HFFc6 (cell line): ENCODE data around the gene PLCB2. TPM values are rescaled to one million over a fixed set of nuclear protein-coding genes. Genes with fewer than 3 reads are reported as not detected.
A peak's percentile ranks its signal among the peaks of the same experiment; 100 is the strongest.

Experiments used
- DNase-seq: peaks from one replicate; pipeline ENCODE4 v3.0.0-alpha.2; 2018
- H3K27ac Mint-ChIP-seq: 2 replicates; pipeline ENCODE4 v1.8.0; 2020; ENCODE audit warnings: mild to moderate bottlenecking, mixed read lengths
- H3K27me3 Mint-ChIP-seq: 2 replicates; pipeline ENCODE4 v1.8.0; 2021; ENCODE audit warnings: mild to moderate bottlenecking, moderate library complexity, mixed read lengths; ENCODE audit not compliant: insufficient read depth
- H3K36me3 Mint-ChIP-seq: 2 replicates; pipeline ENCODE4 v1.8.0; 2021; ENCODE audit warnings: low read depth, mixed read lengths
- H3K4me1 Mint-ChIP-seq: 2 replicates; pipeline ENCODE4 v1.8.0; 2020; ENCODE audit warnings: low read depth, mixed read lengths
- H3K4me3 Mint-ChIP-seq: 2 replicates; pipeline ENCODE4 v1.8.0; 2020; ENCODE audit warnings: mild to moderate bottlenecking, moderate library complexity, mixed read lengths
- H3K9me3 Mint-ChIP-seq: 2 replicates; pipeline ENCODE4 v1.8.0; 2020; ENCODE audit warnings: mild to moderate bottlenecking, mixed read lengths
- CTCF ChIP-seq: fragments of 200-600 bp; sonication (generic); IDR thresholded peaks from 2 replicates; pipeline ENCODE4 v1.5.0; 2021; ENCODE audit warnings: antibody characterized with exemption, mild to moderate bottlenecking
- total RNA-seq, 6 experiments: library from RNA; stranded (reverse); fragmentation: NEBNext Ultra II Directional; extraction: Animal tissue kit (Norgen Biotek cat#: 25700); gene quantifications; 2 replicates in 1 of 6; 3 replicates in 5 of 6; pipeline ENCODE4 v1.2.3, GENCODE V29; 2021

Gene PLCB2
- total RNA-seq, 6 experiments from 2014 or later = 0.12 to 1.0 (median 0.48) TPM

- H3K27ac Mint-ChIP-seq = no peak overlapping the region
- no peaks in the 10 kb centered on the region for H3K36me3 Mint-ChIP-seq
- H3K4me3 Mint-ChIP-seq = no peak overlapping the region
- no peak for DNase-seq
- peaks cover 35% of the 10 kb centered on the region for H3K4me1 Mint-ChIP-seq
- H3K27me3 Mint-ChIP-seq = peaks cover 19% of the 10 kb centered on the region
- TF ChIP-seq CTCF = no peak
- no peaks in the 10 kb centered on the region for H3K9me3 Mint-ChIP-seq
Observed at GRCh38 chr15:40258544-40258943, 49.2 kb downstream of the PLCB2 start.

- peak; percentile 29 for DNase-seq
- peaks cover 24% of the 10 kb centered on the region for H3K27me3 Mint-ChIP-seq
- no peak for TF ChIP-seq CTCF
- no peaks in the 10 kb centered on the region for H3K9me3 Mint-ChIP-seq
- H3K4me1 Mint-ChIP-seq = peaks cover 28% of the 10 kb centered on the region
- no peak overlapping the region for H3K4me3 Mint-ChIP-seq
- no peak overlapping the region for H3K27ac Mint-ChIP-seq
- no peaks in the 10 kb centered on the region for H3K36me3 Mint-ChIP-seq
Observed at GRCh38 chr15:40257656-40258450, 49.9 kb downstream of the PLCB2 start.

GRCh38 chr15:40256638-40257235 is 51.0 kb downstream of the PLCB2 start:
- TF ChIP-seq CTCF = no peak
- Mint-ChIP-seq H3K27ac (no peak overlapping the region), H3K27me3 (peaks cover 25% of the 10 kb centered on the region), H3K36me3 (no peaks in the 10 kb centered on the region), H3K4me3 (no peak overlapping the region), H3K9me3 (no peaks in the 10 kb centered on the region), H3K4me1 (peaks cover 23% of the 10 kb centered on the region)
- DNase-seq = no peak

GRCh38 chr15:40255033-40255432 is 52.7 kb downstream of the PLCB2 start:
- H3K4me1 Mint-ChIP-seq = peaks cover 26% of the 10 kb centered on the region

GRCh38 chr15:40254452-40254851 is 53.3 kb downstream of the PLCB2 start:
- no peak for DNase-seq
- Mint-ChIP-seq H3K9me3 (no peaks in the 10 kb centered on the region), H3K4me3 (no peak overlapping the region), H3K27me3 (peaks cover 39% of the 10 kb centered on the region), H3K36me3 (no peaks in the 10 kb centered on the region), H3K27ac (no peak overlapping the region), H3K4me1 (peaks cover 32% of the 10 kb centered on the region)
- TF ChIP-seq CTCF = 0 out of 2 replicates have a peak, but pooled peaks have one; percentile 14

More at GRCh38 chr15:40255033-40255432, 52.7 kb downstream of the PLCB2 start:
- H3K27ac Mint-ChIP-seq = no peak overlapping the region
- H3K27me3 Mint-ChIP-seq = peaks cover 37% of the 10 kb centered on the region
- H3K36me3 Mint-ChIP-seq = no peaks in the 10 kb centered on the region
- TF ChIP-seq CTCF = no peak
- H3K4me3 Mint-ChIP-seq = no peak overlapping the region
- H3K9me3 Mint-ChIP-seq = no peaks in the 10 kb centered on the region
- DNase-seq = no peak
